GM23338 (cell line): Measurements from ENCODE around the gene CAMTA1. TPM values are rescaled to one million over a fixed set of nuclear protein-coding genes. Genes with fewer than 3 reads are reported as not detected.

ENCODE experiments used
- ATAC-seq: fragments of 200-7000 bp; cut with Tn5 transposase; 3 replicates; pipeline ENCODE4 v1.9.1; 2020
- DNase-seq: peaks from one replicate; pipeline ENCODE4 v3.0.0-alpha.2; 2015; ENCODE audit warnings: low spot score
- H2AFZ ChIP-seq: fragments of 200-600 bp; sonication (generic); 2 replicates; pipeline ENCODE4 v1.8.0; 2016; ENCODE audit warnings: antibody characterized with exemption, mild to moderate bottlenecking, moderate library complexity
- H3F3A ChIP-seq: fragments of 200-600 bp; sonication (generic); replicated peaks from 2 replicates; pipeline ENCODE4 v1.8.0; 2017; ENCODE audit warnings: antibody characterized with exemption, mixed run types, low read depth
- H3K27ac ChIP-seq: fragments of 200-600 bp; sonication (generic); 2 replicates; pipeline ENCODE4 v1.6.1; 2016; ENCODE audit warnings: low read depth
- H3K27me3 ChIP-seq: fragments of 200-600 bp; sonication (generic); 2 replicates; pipeline ENCODE4 v1.8.0; 2016; ENCODE audit warnings: mild to moderate bottlenecking, mixed run types, moderate library complexity; ENCODE audit not compliant: insufficient read depth
- H3K36me3 ChIP-seq: fragments of 200-600 bp; sonication (generic); 2 replicates; pipeline ENCODE4 v1.8.0; 2016; ENCODE audit warnings: mild to moderate bottlenecking; ENCODE audit not compliant: insufficient read depth
- H3K4me1 ChIP-seq: fragments of 200-600 bp; sonication (generic); 2 replicates; pipeline ENCODE4 v1.8.0; 2016; ENCODE audit warnings: mild to moderate bottlenecking, moderate library complexity; ENCODE audit not compliant: insufficient read depth
- H3K4me2 ChIP-seq: fragments of 200-600 bp; sonication (generic); 2 replicates; pipeline ENCODE4 v1.7.1; 2017; ENCODE audit warnings: mixed run types
- H3K4me3 ChIP-seq: fragments of 200-600 bp; sonication (generic); 2 replicates; pipeline ENCODE4 v1.6.1; 2016; ENCODE audit warnings: mixed run types
- H3K79me2 ChIP-seq: fragments of 200-600 bp; sonication (generic); replicated peaks from 2 replicates; pipeline ENCODE4 v1.8.0; 2017; ENCODE audit warnings: mild to moderate bottlenecking; ENCODE audit not compliant: insufficient read depth
- H3K9me2 ChIP-seq: fragments of 200-600 bp; sonication (generic); 2 replicates; pipeline ENCODE4 v1.8.0; 2017; ENCODE audit not compliant: insufficient read depth
- H4K20me1 ChIP-seq: fragments of 200-600 bp; sonication (generic); replicated peaks from 2 replicates; pipeline ENCODE4 v1.8.0; 2017; ENCODE audit warnings: mild to moderate bottlenecking; ENCODE audit not compliant: insufficient read depth
- H3K27ac Mint-ChIP-seq: 2 replicates; pipeline ENCODE4 v1.8.0; 2020; ENCODE audit warnings: inconsistent platforms, mild to moderate bottlenecking, moderate library complexity, mixed read lengths
- H3K27me3 Mint-ChIP-seq: 3 replicates; pipeline ENCODE4 v1.8.0; 2022; ENCODE audit warnings: low read depth, mild to moderate bottlenecking, moderate library complexity, mixed read lengths, inconsistent platforms; ENCODE audit not compliant: insufficient read depth, poor library complexity
- H3K36me3 Mint-ChIP-seq: 3 replicates; pipeline ENCODE4 v1.8.0; 2021; ENCODE audit warnings: low read depth, mild to moderate bottlenecking, inconsistent platforms, moderate library complexity, mixed read lengths
- H3K4me1 Mint-ChIP-seq: 3 replicates; pipeline ENCODE4 v1.8.0; 2020; ENCODE audit warnings: mild to moderate bottlenecking, inconsistent platforms, mixed read lengths
- H3K4me3 Mint-ChIP-seq: 3 replicates; pipeline ENCODE4 v1.8.0; 2021; ENCODE audit warnings: moderate library complexity, mild to moderate bottlenecking, inconsistent platforms, mixed read lengths
- H3K9me3 Mint-ChIP-seq: 3 replicates; pipeline ENCODE4 v1.8.0; 2020; ENCODE audit warnings: moderate library complexity, mild to moderate bottlenecking, inconsistent platforms, mixed read lengths
- CREB1 ChIP-seq: fragments of 250-450 bp; sonication (Bioruptor Pico); IDR thresholded peaks from 2 replicates; pipeline ENCODE4 v1.5.0; 2020; ENCODE audit warnings: low read depth, mild to moderate bottlenecking, moderate library complexity
- CTCF ChIP-seq, 2 experiments: fragments of 200-600 bp in 1 of 2; sonication (generic) in 1 of 2; conservative IDR thresholded peaks; 2 replicates each; pipeline versions ENCODE4 v1.5.1 to v1.6.1; 2016 to 2017; ENCODE audit warnings: antibody characterized with exemption in 2 of 2, low read depth in 2 of 2, mild to moderate bottlenecking in 2 of 2, moderate library complexity in 1 of 2
- JUNB ChIP-seq: IDR thresholded peaks from one replicate; pipeline ENCODE4 v1.6.1; 2016; ENCODE audit warnings: antibody characterized with exemption; ENCODE audit not compliant: unreplicated experiment
- NANOG ChIP-seq: IDR thresholded peaks from 2 replicates; pipeline ENCODE4 v1.6.1; 2016; ENCODE audit warnings: antibody characterized with exemption, borderline replicate concordance
- REST ChIP-seq: IDR thresholded peaks from one replicate; pipeline ENCODE4 v1.6.1; 2018; ENCODE audit warnings: antibody characterized with exemption; ENCODE audit not compliant: unreplicated experiment
- STAT1 ChIP-seq: IDR thresholded peaks from one replicate; pipeline ENCODE4 v1.6.1; 2016; ENCODE audit warnings: antibody characterized with exemption; ENCODE audit not compliant: unreplicated experiment
- ZNF114 ChIP-seq: fragments of 250-450 bp; sonication (Bioruptor Pico); IDR thresholded peaks from 2 replicates; pipeline ENCODE4 v1.5.0; 2020; ENCODE audit warnings: mild to moderate bottlenecking, moderate library complexity
- ZNF462 ChIP-seq: fragments of 250-450 bp; sonication (Bioruptor Pico); IDR thresholded peaks from 2 replicates; pipeline ENCODE4 v1.5.0; 2020; ENCODE audit warnings: mild to moderate bottlenecking, moderate library complexity
- polyA plus RNA-seq: library from polyadenylated mRNA; unstranded; fragments of >200 nt; fragmentation: Nextera tagmentation; extraction: Ambion mirVana; gene quantifications from 2 replicates; pipeline ENCODE4 v1.2.1, GENCODE V29; 2016
- total RNA-seq: library from RNA; depleted of rRNA; stranded (reverse); fragments of >200 nt; shearing (Covaris generic); gene quantifications from 2 replicates; pipeline ENCODE4 v1.2.3, GENCODE V29; 2014

Gene CAMTA1
- total and polyA plus RNA-seq, 2 experiments from 2014 or later: 115 to 519 TPM

- Histone ChIP-seq H3K4me2 (no peak overlapping the region), H3K27ac (no peak overlapping the region), H3K4me3 (no peak overlapping the region), H3F3A (no peaks in the 10 kb centered on the region), H4K20me1 (no peaks in the 10 kb centered on the region), H3K79me2 (no peaks in the 10 kb centered on the region), H3K4me1 (no peaks in the 10 kb centered on the region), H3K36me3 (no peaks in the 10 kb centered on the region), H2AFZ (no peak overlapping the region), H3K9me2 (no peaks in the 10 kb centered on the region), H3K27me3 (no peaks in the 10 kb centered on the region)
- H3K27me3 Mint-ChIP-seq: peaks cover 2% of the 10 kb centered on the region
- no peaks in the 10 kb centered on the region; the same call in 1 of the 3 replicates for H3K36me3 Mint-ChIP-seq
- no peaks in the 10 kb centered on the region for H3K4me1 Mint-ChIP-seq
- H3K4me3 Mint-ChIP-seq: no peak overlapping the region
- no peak for DNase-seq
- peaks cover 7% of the 10 kb centered on the region; the same call in 2 of the 3 replicates for H3K9me3 Mint-ChIP-seq
- ATAC-seq: no peak
- no peak for TF ChIP-seq NANOG
- no peak for TF ChIP-seq STAT1
- TF ChIP-seq ZNF462 (CRISPR knock-in tag): no peak
- TF ChIP-seq REST: no peak
- TF ChIP-seq JUNB: no peak
- no peak for TF ChIP-seq CREB1 (CRISPR knock-in tag)
- TF ChIP-seq ZNF114: no peak
- no peak for TF ChIP-seq CTCF (conservative IDR thresholded peaks at IDR 0.05; ENCODE audit: low read depth in 2 of 2)
- no peak overlapping the region for H3K27ac Mint-ChIP-seq
Observed at GRCh38 chr1:7437608-7438395, 652.5 kb downstream of the CAMTA1 start.
